Dendritic cell treated with granulocyte-macrophage colony-stimulating factor and Interleukin-4, amounts not matched to agents 40 ng/mL and 50 ng/mL, for 4 days (primary cell): Measurements from ENCODE around the gene GNGT1.
"Not testable (repeated sequence)": the region's sequence is repeated elsewhere in the genome, so short reads cannot be mapped to it uniquely, and the experiment has no call there.

Experiments used
- H3K27ac Mint-ChIP-seq: one replicate; pipeline ENCODE4 v1.8.0; 2022; ENCODE audit warnings: mild to moderate bottlenecking, mixed read lengths
- H3K27me3 Mint-ChIP-seq: one replicate; pipeline ENCODE4 v1.8.0; 2022; ENCODE audit warnings: mild to moderate bottlenecking, mixed read lengths
- H3K36me3 Mint-ChIP-seq: one replicate; pipeline ENCODE4 v1.8.0; 2022; ENCODE audit warnings: low read depth, mixed read lengths
- H3K4me1 Mint-ChIP-seq: one replicate; pipeline ENCODE4 v1.8.0; 2022; ENCODE audit warnings: low read depth, mixed read lengths
- H3K4me3 Mint-ChIP-seq: one replicate; pipeline ENCODE4 v1.8.0; 2022; ENCODE audit warnings: mild to moderate bottlenecking, moderate library complexity, mixed read lengths
- H3K9me3 Mint-ChIP-seq: one replicate; pipeline ENCODE4 v1.8.0; 2022; ENCODE audit warnings: mixed read lengths
- intact Hi-C: fragments of 100-400 bp; cut with micrococcal nuclease; formaldehyde crosslinking; loops from one replicate; pipeline ENCODE4 v1.15.0; 2022

The GNGT1 gene

GRCh38 chr7:93890041-93890463 lies 16.3 kb upstream of the GNGT1 start:
- peaks cover 43% of the 10 kb centered on the region for H3K27me3 Mint-ChIP-seq

GRCh38 chr7:93890464-93891068 lies 15.8 kb upstream of the GNGT1 start, which contains the start of gene TFPI2:
Gene TFPI2 (minus strand): TSS chr7:93890753. CDS start chr7:93890678, 75 bp downstream.
- peaks cover 43% of the 10 kb centered on the region for H3K27me3 Mint-ChIP-seq
- H3K27ac Mint-ChIP-seq, result no peak within 1 kb of the TSS
- intact Hi-C loops, result no loop called here
- peaks cover 6% of the 10 kb centered on the region for H3K4me1 Mint-ChIP-seq
- no peaks in the 10 kb centered on the region for H3K9me3 Mint-ChIP-seq
- H3K4me3 Mint-ChIP-seq, result no peak within 1 kb of the TSS
- H3K36me3 Mint-ChIP-seq, result no peaks in the 10 kb centered on the region

More at GRCh38 chr7:93890041-93890463, 16.3 kb upstream of the GNGT1 start:
- intact Hi-C loops, result no loop called here
- H3K4me1 Mint-ChIP-seq, result peaks cover 6% of the 10 kb centered on the region
- H3K9me3 Mint-ChIP-seq, result no peaks in the 10 kb centered on the region
- H3K4me3 Mint-ChIP-seq, result no peak overlapping the region
- no peaks in the 10 kb centered on the region for H3K36me3 Mint-ChIP-seq
- no peak overlapping the region for H3K27ac Mint-ChIP-seq

GRCh38 chr7:93894426-93894825 lies 11.9 kb upstream of the GNGT1 start:
- Mint-ChIP-seq H3K27me3 (peaks cover 32% of the 10 kb centered on the region), H3K4me1 (peaks cover 6% of the 10 kb centered on the region), H3K4me3 (no peak overlapping the region), H3K36me3 (no peaks in the 10 kb centered on the region), H3K27ac (no peak overlapping the region), H3K9me3 (no peaks in the 10 kb centered on the region)
- intact Hi-C loops, result no loop called here

- H3K9me3 Mint-ChIP-seq, result no peaks in the 10 kb centered on the region
- no peak overlapping the region for H3K4me3 Mint-ChIP-seq
- peaks cover 3% of the 10 kb centered on the region for H3K4me1 Mint-ChIP-seq
- no peaks in the 10 kb centered on the region for H3K36me3 Mint-ChIP-seq
- no peak overlapping the region for H3K27ac Mint-ChIP-seq
- intact Hi-C loops, result no loop called here
- H3K27me3 Mint-ChIP-seq, result peaks cover 29% of the 10 kb centered on the region
These were observed 11.3 kb upstream of the GNGT1 start for GRCh38 chr7:93894966-93895640.

GRCh38 chr7:93895859-93896600 lies 10.3 kb upstream of the GNGT1 start:
- Mint-ChIP-seq H3K4me1 (no peaks in the 10 kb centered on the region), H3K36me3 (no peaks in the 10 kb centered on the region), H3K4me3 (no peak overlapping the region), H3K27ac (no peak overlapping the region), H3K9me3 (no peaks in the 10 kb centered on the region), H3K27me3 (peaks cover 22% of the 10 kb centered on the region)
- intact Hi-C loops, result no loop called here

GRCh38 chr7:93897680-93898079 lies 8.7 kb upstream of the GNGT1 start:
- Mint-ChIP-seq H3K27me3 (peaks cover 12% of the 10 kb centered on the region), H3K4me1 (no peaks in the 10 kb centered on the region), H3K27ac (no peak overlapping the region), H3K36me3 (no peaks in the 10 kb centered on the region), H3K4me3 (no peak overlapping the region), H3K9me3 (no peaks in the 10 kb centered on the region)
- intact Hi-C loops, result no loop called here

- intact Hi-C loops, result loop anchor here (1.0 to 5.0 kb wide), 4 partner anchors 185 to 534 kb away; no protein-coding TSS in a partner anchor
- H3K4me3 Mint-ChIP-seq, result no peak overlapping the region
- H3K36me3 Mint-ChIP-seq, result no peaks in the 10 kb centered on the region
- no peak overlapping the region for H3K27ac Mint-ChIP-seq
- H3K9me3 Mint-ChIP-seq, result no peaks in the 10 kb centered on the region
- peaks cover 9% of the 10 kb centered on the region for H3K27me3 Mint-ChIP-seq
- H3K4me1 Mint-ChIP-seq, result no peaks in the 10 kb centered on the region
These were observed 3.5 kb upstream of the GNGT1 start for GRCh38 chr7:93902777-93903423.

GRCh38 chr7:93910076-93910994 lies 4.0 kb downstream of the GNGT1 start:
- Mint-ChIP-seq H3K36me3 (no peaks in the 10 kb centered on the region), H3K4me1 (no peaks in the 10 kb centered on the region), H3K9me3 (no peaks in the 10 kb centered on the region), H3K4me3 (no peak overlapping the region), H3K27me3 (peaks cover 11% of the 10 kb centered on the region), H3K27ac (no peak overlapping the region)
- intact Hi-C loops, result no loop called here

GRCh38 chr7:93911242-93911641 lies 4.9 kb downstream of the GNGT1 start:
- H3K4me3 Mint-ChIP-seq, H3K4me1 Mint-ChIP-seq, intact Hi-C loops, H3K27ac Mint-ChIP-seq, H3K36me3 Mint-ChIP-seq, H3K9me3 Mint-ChIP-seq: not testable (repeated sequence)
- peaks cover 11% of the 10 kb centered on the region for H3K27me3 Mint-ChIP-seq

- H3K36me3 Mint-ChIP-seq, H3K4me1 Mint-ChIP-seq, intact Hi-C loops, H3K4me3 Mint-ChIP-seq, H3K9me3 Mint-ChIP-seq, H3K27ac Mint-ChIP-seq: not testable (repeated sequence)
- peaks cover 14% of the 10 kb centered on the region for H3K27me3 Mint-ChIP-seq
These were observed 5.3 kb downstream of the GNGT1 start for GRCh38 chr7:93911661-93912060.

GRCh38 chr7:93913197-93913596 lies 6.8 kb downstream of the GNGT1 start:
- Mint-ChIP-seq H3K36me3 (no peaks in the 10 kb centered on the region), H3K4me3 (no peak overlapping the region), H3K27me3 (peaks cover 20% of the 10 kb centered on the region), H3K4me1 (no peaks in the 10 kb centered on the region), H3K27ac (no peak overlapping the region), H3K9me3 (no peaks in the 10 kb centered on the region)
- intact Hi-C loops, result no loop called here

GRCh38 chr7:93914581-93915066 lies 8.3 kb downstream of the GNGT1 start:
- peaks cover 24% of the 10 kb centered on the region for H3K27me3 Mint-ChIP-seq
- no peak overlapping the region for H3K27ac Mint-ChIP-seq
- H3K36me3 Mint-ChIP-seq, result no peaks in the 10 kb centered on the region
- H3K4me1 Mint-ChIP-seq, result no peaks in the 10 kb centered on the region
- no peak overlapping the region for H3K4me3 Mint-ChIP-seq
- H3K9me3 Mint-ChIP-seq, result no peaks in the 10 kb centered on the region
- intact Hi-C loops, result no loop called here

GRCh38 chr7:93915206-93915842 lies 9.0 kb downstream of the GNGT1 start:
- H3K9me3 Mint-ChIP-seq, intact Hi-C loops, H3K27ac Mint-ChIP-seq, H3K4me3 Mint-ChIP-seq, H3K4me1 Mint-ChIP-seq, H3K36me3 Mint-ChIP-seq: not testable (repeated sequence)
- H3K27me3 Mint-ChIP-seq, result peaks cover 28% of the 10 kb centered on the region
